Ascending aorta (tissue), 2 donors: ENCODE results near the gene RPL12. TPM values are rescaled to one million over a fixed set of nuclear protein-coding genes. Genes with fewer than 3 reads are reported as not detected.
"Not testable (repeated sequence)": the region's sequence is repeated elsewhere in the genome, so short reads cannot be mapped to it uniquely, and the experiment has no call there.

Experiments
- DNase-seq, 2 donors: peaks; one replicate each; pipeline ENCODE4 v3.0.0-alpha.2; 2019; ENCODE audit warnings: low spot score in 2 of 2
- H3K27ac ChIP-seq, 2 donors: fragments of 200-600 bp; sonication (generic); one replicate each; pipeline ENCODE4 v1.5.1; 2016 to 2017; ENCODE audit warnings: mild to moderate bottlenecking in 1 of 2
- H3K27me3 ChIP-seq: fragments of 200-600 bp; sonication (generic); one replicate; pipeline ENCODE4 v1.5.1; 2017
- H3K36me3 ChIP-seq, 2 donors: fragments of 200-600 bp; sonication (generic); one replicate each; pipeline ENCODE4 v1.5.1; 2016
- H3K4me1 ChIP-seq, 2 donors: fragments of 200-600 bp; sonication (generic); one replicate each; pipeline ENCODE4 v1.5.1; 2016 to 2017; ENCODE audit warnings: mild to moderate bottlenecking in 1 of 2
- H3K4me3 ChIP-seq, 2 donors: fragments of 200-600 bp; sonication (generic); one replicate each; pipeline ENCODE4 v1.5.1; 2016 to 2017; ENCODE audit warnings: mild to moderate bottlenecking in 1 of 2
- H3K9me3 ChIP-seq, 2 donors: fragments of 200-600 bp; sonication (generic); one replicate each; pipeline ENCODE4 v1.5.1; 2016
- CTCF ChIP-seq, 3 experiments: fragments of 200-600 bp in 2 of 3; fragments of 450-650 bp in 1 of 3; sonication (generic) in 2 of 3; IDR thresholded peaks; one replicate each; pipeline ENCODE4 v1.5.1; 2016 to 2019; ENCODE audit warnings: antibody characterized with exemption in 3 of 3, mild to moderate bottlenecking in 1 of 3, moderate library complexity in 1 of 3
- intact Hi-C: fragments of 100-400 bp; cut with DNase I; formaldehyde crosslinking; loops from one replicate; pipeline ENCODE4 v1.15.1; 2023
- total RNA-seq: library from RNA; depleted of rRNA; stranded (reverse); fragments of >200 nt; gene quantifications from one replicate; pipeline ENCODE4 v1.1.0, GENCODE V29; 2016

RPL12 gene
- total RNA-seq, 1 donor from 2014 or later: 1,924 TPM

- DNase-seq: no peak
- Histone ChIP-seq H3K9me3 (no peaks in the 10 kb centered on the region), H3K27me3 (no peaks in the 10 kb centered on the region), H3K27ac (no peak overlapping the region), H3K4me1 (no peaks in the 10 kb centered on the region), H3K4me3 (no peak overlapping the region), H3K36me3 (peaks cover 60 to 67% of the 10 kb centered on the region in 2 donors)
- intact Hi-C loops: no loop called here
- no peak for TF ChIP-seq CTCF (IDR thresholded peaks at IDR 0.05)
Measured at GRCh38 chr9:127467621-127468020, 16.4 kb upstream of the RPL12 start.

DNA sequence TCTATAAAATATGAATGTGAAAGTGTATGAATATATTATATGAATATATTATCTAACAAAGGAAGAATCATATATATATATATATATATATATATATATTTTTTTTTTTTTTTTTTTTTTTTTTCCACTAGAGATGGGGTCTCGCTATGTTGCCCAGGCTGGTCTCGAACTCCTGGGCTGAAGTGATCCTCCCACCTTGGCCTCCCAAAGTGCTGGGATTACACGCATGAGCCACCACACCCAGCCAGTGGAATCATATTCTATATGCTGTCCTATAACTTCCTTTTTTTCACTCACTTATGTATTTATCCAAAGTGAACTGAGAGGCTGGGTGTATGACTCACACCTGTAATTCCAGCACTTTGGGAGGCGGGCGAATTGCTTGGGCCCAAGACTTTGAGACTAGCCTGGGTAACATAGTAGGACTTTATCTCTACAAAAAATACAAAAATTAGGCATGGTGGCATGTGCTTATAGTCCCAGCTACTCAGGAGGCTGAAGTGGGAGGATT, 15.3 kb upstream of the RPL12 start:
- intact Hi-C loops, DNase-seq, H3K4me1 ChIP-seq, H3K27ac ChIP-seq, H3K4me3 ChIP-seq, H3K9me3 ChIP-seq, H3K27me3 ChIP-seq: not testable (repeated sequence)
- peaks cover 71 to 72% of the 10 kb centered on the region in 2 donors for H3K36me3 ChIP-seq

GRCh38 chr9:127463911-127464310, 12.7 kb upstream of the RPL12 start:
- H3K27ac ChIP-seq: no peak overlapping the region

DNA sequence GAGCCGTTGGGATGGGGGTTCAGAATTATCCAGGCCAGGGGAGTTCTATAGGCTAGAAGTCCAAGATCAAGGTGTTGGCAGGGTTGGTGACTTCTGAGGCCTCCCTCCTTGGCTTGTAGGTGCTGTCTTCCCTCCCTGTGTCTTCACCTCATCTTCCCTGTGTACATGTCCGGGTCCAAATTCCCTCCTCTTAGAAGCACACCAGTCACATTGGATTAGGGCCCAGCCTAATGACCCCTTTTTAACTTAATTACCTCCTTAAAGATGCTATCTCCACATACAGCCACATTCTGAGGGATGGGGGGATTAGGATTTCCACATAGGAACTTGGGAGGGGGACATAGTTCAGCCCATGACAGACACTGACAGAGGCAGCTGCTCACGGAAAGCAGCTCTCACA, 12.2 kb upstream of the RPL12 start:
- DNase-seq: no peak
- TF ChIP-seq CTCF (IDR thresholded peaks at IDR 0.05): no peak
- peaks cover 74 to 80% of the 10 kb centered on the region in 2 donors for H3K36me3 ChIP-seq

More at GRCh38 chr9:127463911-127464310, 12.7 kb upstream of the RPL12 start:
- no peaks in the 10 kb centered on the region for H3K9me3 ChIP-seq
- intact Hi-C loops: no loop called here
- no peaks in the 10 kb centered on the region for H3K27me3 ChIP-seq
- H3K4me1 ChIP-seq: peaks cover 0 to under 1% of the 10 kb centered on the region in 2 donors
- H3K4me3 ChIP-seq: no peak overlapping the region
- TF ChIP-seq CTCF (IDR thresholded peaks at IDR 0.05): no peak
- no peak for DNase-seq
- peaks cover 73 to 80% of the 10 kb centered on the region in 2 donors for H3K36me3 ChIP-seq

DNA sequence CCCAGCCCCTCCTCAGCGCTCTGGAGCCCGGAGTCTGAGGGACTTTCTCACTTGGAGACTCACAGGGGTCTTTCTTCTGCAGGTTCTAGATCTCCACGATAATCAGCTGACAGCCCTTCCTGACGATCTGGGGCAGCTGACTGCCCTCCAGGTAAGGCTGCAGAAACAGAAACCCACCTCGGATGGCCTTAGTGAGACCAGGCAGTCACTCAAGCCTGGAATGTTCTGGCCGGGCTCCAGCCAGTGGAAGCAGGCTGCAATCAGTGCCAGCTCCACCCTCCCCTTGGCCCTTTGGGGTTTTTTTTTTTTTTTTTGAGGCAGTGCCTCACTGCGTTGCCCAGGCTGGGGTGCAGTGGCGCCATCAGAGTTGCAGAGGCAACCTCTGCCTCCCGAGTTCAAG, 7.7 kb upstream of the RPL12 start:
- intact Hi-C loops: no loop called here
- H3K27me3 ChIP-seq: no peaks in the 10 kb centered on the region
- H3K27ac ChIP-seq: no peak overlapping the region
- no peak for DNase-seq
- no peak overlapping the region for H3K4me3 ChIP-seq
- no peak for TF ChIP-seq CTCF (IDR thresholded peaks at IDR 0.05)
- H3K36me3 ChIP-seq: peaks cover 67 to 82% of the 10 kb centered on the region in 2 donors
- no peaks in the 10 kb centered on the region for H3K9me3 ChIP-seq
- peaks cover 0 to 4% of the 10 kb centered on the region in 2 donors for H3K4me1 ChIP-seq

More for the DNA sequence above, 12.2 kb upstream of the RPL12 start:
- Histone ChIP-seq H3K9me3 (no peaks in the 10 kb centered on the region), H3K4me1 (peaks cover 0 to 4% of the 10 kb centered on the region in 2 donors), H3K27me3 (no peaks in the 10 kb centered on the region), H3K27ac (no peak overlapping the region), H3K4me3 (no peak overlapping the region)
- intact Hi-C loops: no loop called here

- H3K27me3 ChIP-seq: no peaks in the 10 kb centered on the region
- peaks cover 51 to 69% of the 10 kb centered on the region in 2 donors for H3K36me3 ChIP-seq
- DNase-seq: no peak
- no peak for TF ChIP-seq CTCF (IDR thresholded peaks at IDR 0.05)
- H3K9me3 ChIP-seq: no peaks in the 10 kb centered on the region
- H3K4me1 ChIP-seq: peaks cover 3 to 9% of the 10 kb centered on the region in 2 donors
- no peak overlapping the region for H3K4me3 ChIP-seq
- H3K27ac ChIP-seq: no peak overlapping the region
- intact Hi-C loops: no loop called here
Measured at GRCh38 chr9:127457191-127457878, 6.1 kb upstream of the RPL12 start.
